GM18505 (cell line): ENCODE data around the gene EVC.

ENCODE experiments used
- ATAC-seq: cut with Tn5 transposase; IDR thresholded peaks from one replicate; pipeline ENCODE4 v1.9.1; 2021; ENCODE audit not compliant: unreplicated experiment
- POLR2A ChIP-seq: IDR thresholded peaks from 4 replicates; pipeline ENCODE4 v1.6.1; 2011; ENCODE audit warnings: borderline replicate concordance; ENCODE audit not compliant: insufficient read depth, insufficient read length; ENCODE audit errors: extremely low read depth

The EVC gene

DNA sequence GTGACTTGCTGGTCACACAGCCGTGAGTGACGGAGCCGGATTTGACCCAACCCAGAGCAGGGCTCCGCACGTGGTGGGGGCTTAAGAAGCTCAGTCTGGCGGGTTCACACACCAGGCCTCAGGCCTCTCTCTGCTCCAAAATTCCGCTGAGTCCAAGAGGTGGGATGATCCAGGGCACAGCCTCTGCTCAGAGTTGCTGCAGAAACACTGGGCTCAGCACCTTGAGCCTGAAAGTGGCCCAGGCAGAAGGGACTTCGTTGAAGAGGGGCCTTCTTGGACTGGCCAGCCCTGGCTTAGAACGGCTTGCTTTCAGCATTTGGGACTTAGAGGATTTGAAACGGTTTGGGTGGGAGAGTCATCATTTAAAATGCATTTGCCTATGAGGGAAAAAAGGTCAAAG, 21.2 kb downstream of the EVC start:
- TF ChIP-seq POLR2A = no peak
- no peak for ATAC-seq

- no peak for TF ChIP-seq POLR2A
- ATAC-seq = no peak
Observed at GRCh38 chr4:5734853-5735252, 23.9 kb downstream of the EVC start.

DNA sequence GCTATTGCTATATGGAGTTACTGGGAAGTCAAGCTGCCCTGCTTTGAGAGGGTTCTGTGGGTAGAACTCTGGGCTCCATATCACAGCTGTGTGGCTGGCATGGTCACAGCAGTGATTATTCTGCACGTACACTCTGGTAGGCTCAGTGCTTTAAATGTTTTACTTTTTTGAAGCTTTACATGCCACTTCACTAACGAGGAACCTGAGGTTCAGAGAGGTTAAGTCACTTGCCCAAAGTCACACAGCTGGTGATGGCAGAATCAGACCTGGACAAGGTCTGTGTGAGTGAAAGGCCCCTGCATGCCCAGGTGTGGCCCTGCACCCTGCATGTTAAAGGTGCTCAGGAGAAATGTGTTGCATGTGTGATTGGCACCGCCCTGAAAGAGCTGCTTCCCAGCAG, 24.5 kb downstream of the EVC start:
- no peak for ATAC-seq

GRCh38 chr4:5738061-5738460, 27.1 kb downstream of the EVC start:
- no peak for ATAC-seq
- TF ChIP-seq POLR2A = no peak

More for the DNA sequence above, 24.5 kb downstream of the EVC start:
- no peak for TF ChIP-seq POLR2A

DNA sequence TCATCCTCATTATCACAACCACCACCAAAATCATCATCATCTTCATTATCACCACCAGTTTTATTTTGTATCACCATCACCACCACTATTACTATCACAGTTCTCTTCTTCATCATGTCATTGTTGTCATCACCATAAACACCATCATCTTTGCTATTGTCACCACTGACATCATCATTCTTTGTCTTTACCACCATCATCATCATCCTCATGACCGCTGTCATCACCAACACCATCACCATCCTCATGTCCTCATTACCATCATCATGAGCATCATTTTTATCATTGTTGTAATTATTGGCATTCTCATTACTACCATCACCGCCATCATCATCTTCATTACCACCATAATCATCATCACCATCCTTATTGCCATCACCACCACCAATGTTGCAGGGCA, 31.4 kb downstream of the EVC start:
- ATAC-seq = no peak
- no peak for TF ChIP-seq POLR2A

DNA sequence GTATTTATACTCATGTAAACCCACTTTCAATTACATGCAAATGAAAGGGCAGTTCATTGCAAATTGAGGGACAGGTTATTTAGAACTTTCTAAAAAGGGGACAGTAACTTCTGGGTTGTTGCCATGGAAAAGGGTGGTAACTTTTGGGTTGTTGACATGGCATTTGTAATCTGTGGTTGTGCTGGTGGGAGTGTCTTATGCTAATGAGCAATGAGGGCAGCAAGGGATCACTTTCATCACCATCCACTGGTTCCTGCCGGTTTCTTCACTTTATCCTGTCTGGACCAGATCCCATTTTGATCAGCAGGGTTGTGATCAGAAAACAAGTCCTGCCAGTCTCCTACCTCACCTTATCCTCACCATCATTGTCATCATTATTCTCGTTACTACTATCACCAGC, 32.0 kb downstream of the EVC start:
- ATAC-seq = no peak
- TF ChIP-seq POLR2A = no peak

DNA sequence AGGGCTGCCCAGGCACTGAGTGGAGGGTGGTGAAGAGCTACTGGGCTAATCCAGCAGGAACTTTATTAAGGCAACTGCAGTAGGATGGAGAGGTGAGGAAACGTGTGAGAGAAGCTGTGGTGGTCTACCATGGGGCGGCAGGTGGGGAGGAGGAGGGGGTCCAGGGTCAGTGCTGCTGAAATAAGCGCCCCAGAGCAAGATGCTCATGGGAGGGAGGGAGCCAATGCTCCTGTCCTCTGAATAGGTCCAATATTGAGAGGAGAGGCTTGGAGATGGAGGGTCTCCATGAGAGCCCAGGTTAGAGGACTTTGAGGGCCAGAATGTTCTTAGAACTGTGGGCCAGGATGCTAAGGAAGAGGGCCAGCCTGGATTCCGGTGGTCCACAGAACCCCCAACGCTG, 35.2 kb downstream of the EVC start:
- no peak for ATAC-seq
- TF ChIP-seq POLR2A = no peak

- ATAC-seq = no peak
- no peak for TF ChIP-seq POLR2A
Observed at GRCh38 chr4:5746829-5747737, 36.1 kb downstream of the EVC start.

DNA sequence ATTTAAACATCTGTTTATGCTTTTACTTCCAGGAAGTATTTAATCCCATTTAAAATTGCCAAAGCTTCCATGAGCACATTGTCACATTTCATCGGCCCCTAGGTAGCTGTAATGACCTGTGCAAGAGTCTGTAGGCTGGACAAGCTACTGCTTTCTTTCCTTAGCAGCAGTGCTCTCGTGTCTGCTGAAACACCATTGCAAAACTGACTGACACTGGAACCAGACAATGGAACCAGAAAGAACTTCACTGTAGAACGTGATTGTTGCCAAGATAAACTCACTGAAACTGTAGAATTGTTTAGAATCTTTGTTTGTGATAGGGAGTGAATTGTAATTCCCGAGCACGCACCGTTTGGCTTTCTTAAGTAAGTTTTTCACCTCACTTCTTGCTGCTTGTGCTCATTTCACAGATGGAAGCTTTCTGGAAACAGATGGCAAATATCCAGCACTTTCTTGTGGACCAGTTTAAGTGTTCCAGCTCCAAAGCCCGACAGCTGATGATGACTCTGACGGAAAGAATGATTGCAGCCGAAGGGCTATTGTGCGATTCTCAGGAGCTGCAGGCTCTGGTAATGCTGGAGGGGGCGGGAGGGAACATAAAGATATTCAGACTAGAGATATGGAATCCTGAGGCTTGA, 36.9 kb downstream of the EVC start:
- no peak for TF ChIP-seq POLR2A
- no peak for ATAC-seq

DNA sequence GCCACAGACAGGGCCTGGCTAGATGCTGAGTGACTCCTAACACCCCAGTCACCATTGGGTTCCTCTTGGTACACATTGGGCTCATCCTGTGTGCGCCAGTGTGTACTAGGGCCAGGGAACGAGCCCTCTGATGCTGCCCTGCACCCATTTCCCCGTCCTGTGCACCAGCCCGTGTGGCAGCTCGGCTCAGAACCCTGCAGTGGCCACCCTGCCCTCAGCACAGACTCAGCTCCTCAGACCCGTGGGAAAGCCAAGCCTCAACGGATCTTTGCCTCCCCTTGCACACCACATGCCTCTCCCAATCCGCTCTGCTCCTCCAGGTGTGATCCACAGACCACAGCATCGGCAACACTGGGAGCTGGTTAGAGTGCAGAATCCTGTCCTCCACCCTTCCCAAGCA, 38.6 kb downstream of the EVC start:
- ATAC-seq = no peak
- TF ChIP-seq POLR2A = no peak

GRCh38 chr4:5750052-5750945, 39.3 kb downstream of the EVC start:
- ATAC-seq = no peak
- TF ChIP-seq POLR2A = no peak

DNA sequence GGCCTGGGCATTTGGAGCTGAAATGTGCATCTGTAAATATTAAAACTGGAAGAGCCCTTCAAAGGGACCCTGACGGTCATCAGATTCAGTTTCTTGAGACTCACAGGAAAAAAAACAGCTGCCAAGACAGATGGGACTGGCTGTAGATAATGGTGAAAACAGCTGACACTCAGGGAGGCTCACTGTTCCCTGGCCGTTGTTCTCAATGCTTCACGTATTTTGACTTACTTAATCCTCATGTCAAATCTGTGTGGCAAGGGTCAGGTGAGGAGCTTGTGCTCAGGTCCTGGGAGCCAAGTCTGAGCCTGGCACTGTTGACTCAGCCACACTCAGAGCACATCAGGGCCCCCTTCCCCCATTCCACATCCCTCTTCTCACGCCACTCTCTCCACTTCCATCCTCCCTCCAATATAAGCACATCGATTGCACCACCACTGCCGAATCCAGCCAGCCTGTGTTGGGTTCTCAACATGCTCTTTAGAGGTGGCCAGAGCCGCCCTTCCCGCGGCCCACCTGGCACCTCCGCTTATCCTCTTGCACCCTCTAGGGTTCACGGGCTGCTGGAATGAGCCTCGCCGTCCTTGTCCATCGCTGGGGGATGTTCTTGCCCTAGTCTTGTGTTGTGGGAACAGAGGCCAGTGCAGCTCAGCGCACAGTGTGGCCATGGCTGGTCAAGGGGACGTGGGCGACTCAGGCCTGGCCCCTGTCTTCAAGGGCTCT, 40.1 kb downstream of the EVC start:
- no peak for ATAC-seq
- no peak for TF ChIP-seq POLR2A
